ENCODE measurements around the gene ZNF222. TPM values are rescaled to one million over a fixed set of nuclear protein-coding genes. Genes with fewer than 3 reads are reported as not detected.
A peak's percentile ranks its signal among the peaks of the same experiment; 100 is the strongest.

The ZNF222 gene
- total and polyA plus RNA-seq, 4 donors: 3.9 to 5.4 (median 4.3) TPM

- Histone ChIP-seq H3K4me3 (ENCODE audit: low read length in 2 of 2) (no peak overlapping the region), H3K27ac (ENCODE audit: low read depth in 1 of 2, low read length in 2 of 2) (no peak overlapping the region), H3K27me3 (ENCODE audit: control insufficient read depth in 1 of 2, insufficient read depth in 2 of 2, low read length in 1 of 2) (no peaks in the 10 kb centered on the region), H3K9me3 (ENCODE audit: control insufficient read depth, low read length) (peaks cover 26% of the 10 kb centered on the region), H3K4me1 (ENCODE audit: control insufficient read depth in 1 of 2, insufficient read depth in 2 of 2, low read length in 2 of 2) (no peaks in the 10 kb centered on the region), H3K36me3 (ENCODE audit: control insufficient read depth in 1 of 2, insufficient read depth in 2 of 2, low read length in 1 of 2) (peaks cover 23 to 25% of the 10 kb centered on the region in 2 donors)
- intact Hi-C loops (cut with DNase I): no loop called here
- ATAC-seq (ENCODE audit: low FRiP score) (no peak), DNase-seq (no peak)
- WGBS, 2 donors: 75 to 82% methylated on average over 3 of the region's 3 CpGs
Observed at GRCh38 chr19:44066305-44066704, 41.1 kb downstream of the ZNF222 start.

GRCh38 chr19:44069415-44069814 is 44.2 kb downstream of the ZNF222 start:
- Histone ChIP-seq H3K4me1 (ENCODE audit: control insufficient read depth in 1 of 2, insufficient read depth in 2 of 2, low read length in 2 of 2) (peaks cover 0 to 5% of the 10 kb centered on the region in 2 donors), H3K9me3 (ENCODE audit: control insufficient read depth, low read length) (peaks cover 19% of the 10 kb centered on the region), H3K36me3 (ENCODE audit: control insufficient read depth in 1 of 2, insufficient read depth in 2 of 2, low read length in 1 of 2) (peaks cover 11 to 16% of the 10 kb centered on the region in 2 donors), H3K27ac (ENCODE audit: low read depth in 1 of 2, low read length in 2 of 2) (no peak overlapping the region), H3K4me3 (ENCODE audit: low read length in 2 of 2) (no peak overlapping the region), H3K27me3 (ENCODE audit: control insufficient read depth in 1 of 2, insufficient read depth in 2 of 2, low read length in 1 of 2) (no peaks in the 10 kb centered on the region)
- intact Hi-C loops (cut with DNase I): no loop called here
- DNase-seq (no peak), ATAC-seq (ENCODE audit: low FRiP score) (no peak)
- WGBS, 2 donors: 91 to 96% methylated on average over 1 of the region's 1 CpG

DNA sequence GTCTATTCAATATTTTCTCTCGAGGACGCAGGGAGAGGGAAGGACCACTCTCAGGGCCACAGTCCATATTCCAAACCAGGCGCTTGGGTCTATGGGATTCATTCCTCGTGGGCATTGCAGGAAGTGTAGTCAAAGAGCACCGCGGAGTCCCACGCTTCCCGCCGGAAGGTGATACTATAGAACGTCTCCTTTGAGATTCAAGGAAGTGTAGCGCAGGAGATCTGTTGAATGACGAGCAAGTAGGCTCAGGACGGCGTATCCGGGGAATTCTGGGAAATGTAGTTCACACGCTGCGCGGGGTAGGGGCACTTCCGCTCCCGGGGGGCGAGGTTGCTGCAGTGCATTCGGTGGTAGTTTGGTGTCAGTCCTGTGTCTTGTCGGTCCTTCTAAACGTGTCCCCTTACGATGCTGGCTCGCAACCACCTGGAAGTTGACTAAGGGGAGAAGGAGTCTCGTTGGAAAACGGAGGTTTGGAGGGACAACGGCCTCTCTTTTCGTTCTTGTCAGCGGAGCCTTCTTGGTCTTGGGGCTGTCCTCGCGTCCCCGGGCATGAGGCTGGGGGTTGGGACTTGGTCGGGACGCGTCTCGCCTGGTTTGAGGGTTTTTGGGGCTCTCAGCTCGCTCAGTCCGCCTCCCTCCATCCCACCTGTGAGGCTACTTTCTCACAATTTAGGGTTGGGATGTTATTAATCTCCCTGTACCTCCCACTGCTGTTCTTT is 46.8 kb downstream of the ZNF222 start, which contains the start of gene ZNF284:
Gene ZNF284, plus strand, starts transcription at position 336 of the 719 bp plus-strand sequence. CDS start 4,231 bp downstream, outside the sequence.
- 0 to 1% methylated on average over 39 to 40 of the region's 40 CpGs for WGBS, 2 donors
- Histone ChIP-seq H3K4me1 (ENCODE audit: control insufficient read depth in 1 of 2, insufficient read depth in 2 of 2, low read length in 2 of 2) (peaks cover 0 to 5% of the 10 kb centered on the region in 2 donors), H3K9me3 (ENCODE audit: control insufficient read depth, low read length) (peaks cover 4% of the 10 kb centered on the region), H3K27me3 (ENCODE audit: control insufficient read depth in 1 of 2, insufficient read depth in 2 of 2, low read length in 1 of 2) (no peaks in the 10 kb centered on the region), H3K27ac (ENCODE audit: low read depth in 1 of 2, low read length in 2 of 2) (peak within 1 kb of the TSS in 1 of 2 donors; percentile 56), H3K4me3 (ENCODE audit: low read length in 2 of 2) (peak within 1 kb of the TSS; percentile 42 to 95), H3K36me3 (ENCODE audit: control insufficient read depth in 1 of 2, insufficient read depth in 2 of 2, low read length in 1 of 2) (peaks cover under 1 to 2% of the 10 kb centered on the region in 2 donors)
- intact Hi-C loops (cut with DNase I): no loop called here
- ATAC-seq (ENCODE audit: low FRiP score) (peak; percentile 98), DNase-seq (peak; percentile 92 to 93)

- Histone ChIP-seq H3K27me3 (ENCODE audit: control insufficient read depth in 1 of 2, insufficient read depth in 2 of 2, low read length in 1 of 2) (no peaks in the 10 kb centered on the region), H3K27ac (ENCODE audit: low read depth in 1 of 2, low read length in 2 of 2) (no peak overlapping the region), H3K4me3 (ENCODE audit: low read length in 2 of 2) (peak overlapping the region; percentile 42 to 95), H3K36me3 (ENCODE audit: control insufficient read depth in 1 of 2, insufficient read depth in 2 of 2, low read length in 1 of 2) (no peaks in the 10 kb centered on the region), H3K4me1 (ENCODE audit: control insufficient read depth in 1 of 2, insufficient read depth in 2 of 2, low read length in 2 of 2) (peaks cover 0 to 5% of the 10 kb centered on the region in 2 donors), H3K9me3 (ENCODE audit: control insufficient read depth, low read length) (no peaks in the 10 kb centered on the region)
- 18 to 20% methylated on average over 18 of the region's 18 CpGs for WGBS, 2 donors
- intact Hi-C loops (cut with DNase I): no loop called here
- ATAC-seq (ENCODE audit: low FRiP score): no peak
- DNase-seq: no peak
Observed at GRCh38 chr19:44072543-44073401, 47.6 kb downstream of the ZNF222 start.

- peaks cover 3 to 4% of the 10 kb centered on the region in 2 donors for H3K36me3 ChIP-seq (ENCODE audit: control insufficient read depth in 1 of 2, insufficient read depth in 2 of 2, low read length in 1 of 2)
- ATAC-seq (ENCODE audit: low FRiP score): no peak
- 87 to 88% methylated on average over 2 of the region's 2 CpGs for WGBS, 2 donors
Observed at GRCh38 chr19:44076325-44076724, 51.1 kb downstream of the ZNF222 start.

More at GRCh38 chr19:44076325-44076724, 51.1 kb downstream of the ZNF222 start:
- H3K27ac ChIP-seq (ENCODE audit: low read depth in 1 of 2, low read length in 2 of 2): no peak overlapping the region
- DNase-seq: no peak
- no peak overlapping the region for H3K4me3 ChIP-seq (ENCODE audit: low read length in 2 of 2)
- H3K27me3 ChIP-seq (ENCODE audit: control insufficient read depth in 1 of 2, insufficient read depth in 2 of 2, low read length in 1 of 2): no peaks in the 10 kb centered on the region
- intact Hi-C loops (cut with DNase I): no loop called here
- no peaks in the 10 kb centered on the region for H3K9me3 ChIP-seq (ENCODE audit: control insufficient read depth, low read length)
- peaks cover 0 to 5% of the 10 kb centered on the region in 2 donors for H3K4me1 ChIP-seq (ENCODE audit: control insufficient read depth in 1 of 2, insufficient read depth in 2 of 2, low read length in 2 of 2)

Other genes with a start within 250 kb of the ZNF222 start
- 1 to 10 TPM; 4.1 to 4.3 TPM for gene KCNN4, start 244.4 kb upstream of the ZNF222 start, total RNA-seq
- 1 to 10 TPM; 1.5 to 8.6 TPM for gene KCNN4, start 244.4 kb upstream of the ZNF222 start, polyA plus RNA-seq
- 1 to 10 TPM; 1.6 to 1.9 TPM for gene LYPD5, start 222.9 kb upstream of the ZNF222 start, total RNA-seq
- gene LYPD5, start 222.9 kb upstream of the ZNF222 start, polyA plus RNA-seq: under 1 TPM; 0.08 to 0.63 TPM
- 10 to 100 TPM; 12.0 to 15.2 TPM for gene ZNF283, start 198.1 kb upstream of the ZNF222 start, total RNA-seq
- 1 to 10 TPM; 3.9 to 4.5 TPM for gene ZNF283, start 198.1 kb upstream of the ZNF222 start, polyA plus RNA-seq
- gene ZNF404, start 141.4 kb upstream of the ZNF222 start, total RNA-seq: 1 to 10 TPM; 1.6 to 4.2 TPM
- gene ZNF404, start 141.4 kb upstream of the ZNF222 start, polyA plus RNA-seq: 1 to 10 TPM in 1 of 2 donors, under 1 TPM in 1; 0.90 to 1.6 TPM
- 10 to 100 TPM; 14.3 to 18.5 TPM for gene ZNF45, start 90.1 kb upstream of the ZNF222 start, total RNA-seq
- 1 to 10 TPM; 3.4 to 9.0 TPM for gene ZNF45, start 90.1 kb upstream of the ZNF222 start, polyA plus RNA-seq
- 1 to 10 TPM; 5.9 to 8.8 TPM for gene ZNF221, start 74.2 kb upstream of the ZNF222 start, total RNA-seq
- gene ZNF221, start 74.2 kb upstream of the ZNF222 start, polyA plus RNA-seq: 1 to 10 TPM; 1.2 to 3.8 TPM
- 10 to 100 TPM in 1 of 2 donors, 1 to 10 TPM in 1; 7.1 to 10.8 TPM for gene ZNF155, start 41.2 kb upstream of the ZNF222 start, total RNA-seq
- gene ZNF155, start 41.2 kb upstream of the ZNF222 start, polyA plus RNA-seq: 1 to 10 TPM; 6.0 to 9.0 TPM
- gene ZNF230, start 22.4 kb upstream of the ZNF222 start, total RNA-seq: 1 to 10 TPM; 4.2 to 6.0 TPM
- gene ZNF230, start 22.4 kb upstream of the ZNF222 start, polyA plus RNA-seq: 1 to 10 TPM in 1 of 2 donors, under 1 TPM in 1; 0.75 to 2.6 TPM
- 1 to 10 TPM; 3.8 to 6.3 TPM for gene ZNF223, start 26.7 kb downstream of the ZNF222 start, total RNA-seq
- 1 to 10 TPM; 3.5 to 4.6 TPM for gene ZNF223, start 26.7 kb downstream of the ZNF222 start, polyA plus RNA-seq
- 1 to 10 TPM; 2.7 to 3.7 TPM for gene ZNF284, start 46.8 kb downstream of the ZNF222 start, total RNA-seq
- gene ZNF284, start 46.8 kb downstream of the ZNF222 start, polyA plus RNA-seq: 1 to 10 TPM; 1.0 to 2.0 TPM
- gene ZNF224, start 69.0 kb downstream of the ZNF222 start, total RNA-seq: 10 to 100 TPM; 27.3 to 42.2 TPM
- 10 to 100 TPM in 1 of 2 donors, 1 to 10 TPM in 1; 4.8 to 40.3 TPM for gene ZNF224, start 69.0 kb downstream of the ZNF222 start, polyA plus RNA-seq
- 1 to 10 TPM; 4.5 to 8.8 TPM for gene ZNF225, start 88.0 kb downstream of the ZNF222 start, total RNA-seq
- 1 to 10 TPM in 1 of 2 donors, under 1 TPM in 1; 0.50 to 2.6 TPM for gene ZNF225, start 88.0 kb downstream of the ZNF222 start, polyA plus RNA-seq
- 10 to 100 TPM in 1 of 2 donors, 1 to 10 TPM in 1; 9.6 to 18.5 TPM for gene ZNF234, start 116.2 kb downstream of the ZNF222 start, total RNA-seq
- 1 to 10 TPM; 2.3 to 2.5 TPM for gene ZNF234, start 116.2 kb downstream of the ZNF222 start, polyA plus RNA-seq
- gene ZNF226, start 139.7 kb downstream of the ZNF222 start, total RNA-seq: 10 to 100 TPM; 15.8 to 23.6 TPM
- gene ZNF226, start 139.7 kb downstream of the ZNF222 start, polyA plus RNA-seq: 10 to 100 TPM in 1 of 2 donors, 1 to 10 TPM in 1; 9.5 to 28.2 TPM
- gene ZNF227, start 187.2 kb downstream of the ZNF222 start, total RNA-seq: 10 to 100 TPM; 17.9 to 27.5 TPM
- gene ZNF227, start 187.2 kb downstream of the ZNF222 start, polyA plus RNA-seq: 1 to 10 TPM; 5.0 to 6.6 TPM
- gene ZNF233, start 234.5 kb downstream of the ZNF222 start, total RNA-seq: under 1 TPM; 0.19 to 0.36 TPM
- under 1 TPM; 0.67 to 0.75 TPM for gene ZNF233, start 234.5 kb downstream of the ZNF222 start, polyA plus RNA-seq

Data from aorta (tissue), 5 donors.